Left lobe of liver (tissue), 2 donors: ENCODE results near the gene FRY. TPM values are rescaled to one million over a fixed set of nuclear protein-coding genes. Genes with fewer than 3 reads are reported as not detected.

Experiments used
- ATAC-seq: fragments of 200-7000 bp; cut with Tn5 transposase; one replicate; pipeline ENCODE4 v1.9.1; 2020; ENCODE audit warnings: mild to moderate bottlenecking, moderate library complexity
- DNase-seq: peaks from one replicate; pipeline ENCODE4 v3.0.0-alpha.2; 2020; ENCODE audit warnings: low spot score
- total RNA-seq: library from RNA; stranded (reverse); gene quantifications from one replicate; pipeline ENCODE4 v1.2.1, GENCODE V29; 2021
- donor health status: DM: no; HTN: no; CAD: no; lungs with moderate emphysema.
- donor health status: DM: no; HTN: yes; CAD: no.

Gene FRY
- total RNA-seq, 1 donor from 2014 or later = 15.1 TPM

GRCh38 chr13:32323912-32324311 is 292.3 kb downstream of the FRY start:
- no peak for DNase-seq
- no peak for ATAC-seq

- no peak for ATAC-seq
- no peak for DNase-seq
Observed at GRCh38 chr13:32330441-32330840, 298.9 kb downstream of the FRY start.

GRCh38 chr13:32334671-32335070 is 303.1 kb downstream of the FRY start:
- no peak for DNase-seq
- ATAC-seq = no peak

GRCh38 chr13:32340914-32341313 is 309.3 kb downstream of the FRY start:
- ATAC-seq = no peak
- no peak for DNase-seq

- no peak for DNase-seq
- no peak for ATAC-seq
Observed at GRCh38 chr13:32347651-32348050, 316.1 kb downstream of the FRY start.
